ENCODE data around the gene CGN.
"Not testable (repeated sequence)": the region's sequence is repeated elsewhere in the genome, so short reads cannot be mapped to it uniquely, and the experiment has no call there.

Gene CGN

GRCh38 chr1:151502035-151502700 is 9.0 kb upstream of the CGN start:
- no peak for DNase-seq

- no peak for DNase-seq
These were observed 8.1 kb upstream of the CGN start for GRCh38 chr1:151502859-151503780.

- no peak for DNase-seq
These were observed 6.9 kb upstream of the CGN start for GRCh38 chr1:151504252-151504651.

GRCh38 chr1:151504759-151505158 is 6.4 kb upstream of the CGN start:
- DNase-seq = no peak

- DNase-seq = no peak
These were observed 2.4 kb upstream of the CGN start for GRCh38 chr1:151508833-151509232.

- DNase-seq = no peak
These were observed 1.7 kb upstream of the CGN start for GRCh38 chr1:151509350-151510019.

GRCh38 chr1:151510020-151510405 is 1.2 kb upstream of the CGN start:
- no peak for DNase-seq

GRCh38 chr1:151510614-151510956 is 602 bp upstream of the CGN start:
- no peak for DNase-seq

- no peak for DNase-seq
These were observed 539 bp downstream of the CGN start for GRCh38 chr1:151511636-151512215.

GRCh38 chr1:151512326-151512725 is 1.1 kb downstream of the CGN start:
- no peak for DNase-seq

- no peak for DNase-seq
These were observed 1.8 kb downstream of the CGN start for GRCh38 chr1:151512801-151513625.

GRCh38 chr1:151513626-151514121 is 2.5 kb downstream of the CGN start:
- no peak for DNase-seq

- no peak for DNase-seq
These were observed 3.2 kb downstream of the CGN start for GRCh38 chr1:151514366-151514765.

GRCh38 chr1:151515265-151515664 is 4.1 kb downstream of the CGN start:
- DNase-seq = no peak

GRCh38 chr1:151516031-151516511 is 4.9 kb downstream of the CGN start:
- no peak for DNase-seq

GRCh38 chr1:151518431-151518830 is 7.2 kb downstream of the CGN start:
- DNase-seq = no peak

- DNase-seq = no peak
These were observed 7.7 kb downstream of the CGN start for GRCh38 chr1:151518936-151519335.

- DNase-seq = no peak
These were observed 8.5 kb downstream of the CGN start for GRCh38 chr1:151519667-151520066.

- no peak for DNase-seq
These were observed 9.2 kb downstream of the CGN start for GRCh38 chr1:151520359-151520758.

GRCh38 chr1:151522427-151522826 is 11.2 kb downstream of the CGN start:
- DNase-seq = not testable (repeated sequence)

- no peak for DNase-seq
These were observed 12.1 kb downstream of the CGN start for GRCh38 chr1:151523326-151523725.

- no peak for DNase-seq
These were observed 13.5 kb downstream of the CGN start for GRCh38 chr1:151524736-151525135.
